Measurements from ENCODE around the gene CA5A.

Gene CA5A

DNA sequence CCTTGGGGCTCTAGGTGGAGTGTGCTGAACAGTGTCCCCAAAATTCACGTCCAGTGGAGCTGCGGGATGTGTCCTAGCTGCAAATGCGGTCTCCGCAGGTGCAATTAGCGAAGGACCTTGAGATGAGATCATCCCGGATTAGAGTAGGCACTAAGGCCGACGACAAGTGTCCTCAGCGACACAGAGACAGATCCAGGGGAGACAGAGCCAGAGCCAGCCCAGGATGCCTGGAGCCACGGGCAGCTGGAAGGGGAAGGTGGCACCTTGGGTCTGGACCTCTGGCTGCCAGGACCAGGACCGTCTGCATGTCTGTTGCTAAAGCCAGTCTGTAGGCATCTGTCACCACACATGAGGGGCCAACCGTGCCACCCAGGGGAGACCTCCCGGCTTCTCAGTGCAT, 91.5 kb downstream of the CA5A start:
- Histone ChIP-seq H3K9me3 (ENCODE audit: control insufficient read depth in 2 of 2, low read length in 2 of 2) (no peaks in the 10 kb centered on the region), H3K27me3 (ENCODE audit: control insufficient read depth in 2 of 2, insufficient read depth in 2 of 2, low read length in 2 of 2) (no peaks in the 10 kb centered on the region), H3K4me3 (ENCODE audit: low read length in 2 of 2) (no peak overlapping the region), H3K9ac (ENCODE audit: low read depth in 1 of 2, low read length in 2 of 2) (no peak overlapping the region), H3K27ac (ENCODE audit: low read depth in 2 of 2, low read length in 2 of 2) (no peak overlapping the region), H3K36me3 (ENCODE audit: control insufficient read depth in 2 of 2, insufficient read depth in 2 of 2, low read length in 2 of 2) (no peaks in the 10 kb centered on the region), H3K4me1 (ENCODE audit: control insufficient read depth in 2 of 2, insufficient read depth in 2 of 2, low read length in 2 of 2) (peaks cover 0 to 4% of the 10 kb centered on the region in 2 donors)

DNA sequence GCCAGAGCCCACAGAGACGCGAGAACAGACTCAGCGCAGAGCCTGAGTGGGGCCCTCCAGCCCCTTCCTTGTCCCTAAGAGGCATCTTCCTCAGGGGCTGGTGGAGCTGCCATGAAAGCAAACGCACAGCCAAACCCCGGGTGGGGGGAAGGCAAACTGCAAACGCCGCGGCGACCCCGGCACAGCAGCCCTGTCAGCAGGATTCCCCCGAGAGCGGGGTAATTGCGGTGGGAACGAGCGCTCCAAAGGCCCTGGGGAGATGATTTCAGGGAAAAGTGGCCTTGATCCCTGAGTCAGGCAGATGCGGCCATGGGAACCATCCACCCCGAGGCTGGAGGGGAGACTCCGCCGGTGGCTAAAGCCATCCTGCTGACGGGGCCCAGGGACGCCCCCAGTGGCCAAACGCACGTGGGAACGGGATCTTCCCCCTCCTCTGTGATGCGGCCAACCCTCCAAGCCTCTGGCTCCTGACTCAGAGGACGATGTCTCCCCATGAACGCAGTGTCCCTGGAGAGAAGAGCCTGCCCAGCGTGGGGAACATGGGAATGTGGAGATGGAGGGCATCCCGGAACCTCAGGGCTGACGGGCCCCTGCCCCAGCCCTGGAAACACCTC, 92.1 kb downstream of the CA5A start:
- H3K4me1 ChIP-seq (ENCODE audit: control insufficient read depth in 2 of 2, insufficient read depth in 2 of 2, low read length in 2 of 2), result peaks cover 0 to 4% of the 10 kb centered on the region in 2 donors
- H3K4me3 ChIP-seq (ENCODE audit: low read length in 2 of 2), result no peak overlapping the region
- no peaks in the 10 kb centered on the region for H3K27me3 ChIP-seq (ENCODE audit: control insufficient read depth in 2 of 2, insufficient read depth in 2 of 2, low read length in 2 of 2)
- no peaks in the 10 kb centered on the region for H3K36me3 ChIP-seq (ENCODE audit: control insufficient read depth in 2 of 2, insufficient read depth in 2 of 2, low read length in 2 of 2)
- no peak overlapping the region for H3K9ac ChIP-seq (ENCODE audit: low read depth in 1 of 2, low read length in 2 of 2)
- no peak overlapping the region for H3K27ac ChIP-seq (ENCODE audit: low read depth in 2 of 2, low read length in 2 of 2)
- no peaks in the 10 kb centered on the region for H3K9me3 ChIP-seq (ENCODE audit: control insufficient read depth in 2 of 2, low read length in 2 of 2)

DNA sequence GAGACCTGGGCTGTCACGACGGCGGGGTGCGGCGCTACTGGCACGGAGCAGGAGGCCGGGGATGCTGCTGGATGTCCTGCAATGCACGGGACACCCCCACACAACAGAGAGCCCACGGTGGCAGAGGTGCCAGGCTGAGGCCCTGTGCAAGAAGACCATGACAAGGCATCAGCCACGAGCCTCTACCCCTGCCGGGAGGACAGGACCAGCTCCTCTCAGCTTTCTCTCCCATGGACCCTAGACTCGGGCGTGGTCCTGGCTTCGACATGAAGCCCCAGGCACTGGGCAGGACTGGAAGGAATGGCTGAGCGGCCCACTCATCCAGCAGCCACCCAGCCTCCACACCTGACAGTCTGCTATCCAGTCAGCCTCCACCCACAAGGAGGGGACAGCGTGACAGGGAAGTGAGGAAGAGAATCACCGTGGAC, 92.6 kb downstream of the CA5A start:
- Histone ChIP-seq H3K27me3 (ENCODE audit: control insufficient read depth in 2 of 2, insufficient read depth in 2 of 2, low read length in 2 of 2) (no peaks in the 10 kb centered on the region), H3K36me3 (ENCODE audit: control insufficient read depth in 2 of 2, insufficient read depth in 2 of 2, low read length in 2 of 2) (no peaks in the 10 kb centered on the region), H3K27ac (ENCODE audit: low read depth in 2 of 2, low read length in 2 of 2) (no peak overlapping the region), H3K4me1 (ENCODE audit: control insufficient read depth in 2 of 2, insufficient read depth in 2 of 2, low read length in 2 of 2) (peaks cover 0 to 4% of the 10 kb centered on the region in 2 donors), H3K4me3 (ENCODE audit: low read length in 2 of 2) (no peak overlapping the region), H3K9ac (ENCODE audit: low read depth in 1 of 2, low read length in 2 of 2) (no peak overlapping the region), H3K9me3 (ENCODE audit: control insufficient read depth in 2 of 2, low read length in 2 of 2) (no peaks in the 10 kb centered on the region)

DNA sequence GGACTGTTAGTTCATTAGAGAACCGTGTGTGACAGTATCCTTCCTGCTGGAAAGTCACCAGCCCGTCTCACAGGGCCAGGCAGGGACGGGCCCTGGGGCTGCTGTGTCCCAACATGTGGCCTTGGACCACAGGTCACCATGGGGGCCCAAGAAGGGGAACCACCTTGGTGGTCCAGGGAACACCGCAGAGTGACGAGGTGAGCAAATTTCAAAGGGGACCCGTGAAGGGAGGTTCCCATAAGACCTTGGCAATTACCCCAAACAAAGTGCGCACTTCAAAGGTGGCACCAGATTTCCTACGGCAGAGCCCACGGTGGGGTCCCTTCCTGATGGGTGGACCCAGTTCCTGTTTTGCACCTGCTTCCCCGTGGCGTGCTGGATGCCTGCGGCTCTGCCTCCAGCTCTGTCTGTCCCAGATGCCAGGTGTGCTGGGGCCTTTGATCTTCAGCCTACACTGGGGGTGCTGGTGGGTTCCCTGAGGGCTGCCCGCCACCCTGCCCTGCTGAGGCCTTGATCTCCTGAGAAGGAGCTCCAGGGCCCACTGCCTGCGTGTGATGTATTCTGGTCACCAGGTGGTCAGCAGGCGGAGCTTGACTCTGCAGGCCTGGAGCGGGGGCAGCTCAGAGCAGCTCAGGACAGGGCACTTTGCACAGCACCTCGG, 94.0 kb downstream of the CA5A start:
- Histone ChIP-seq H3K36me3 (ENCODE audit: control insufficient read depth in 2 of 2, insufficient read depth in 2 of 2, low read length in 2 of 2) (peaks cover 0 to 1% of the 10 kb centered on the region in 2 donors), H3K4me3 (ENCODE audit: low read length in 2 of 2) (no peak overlapping the region), H3K4me1 (ENCODE audit: control insufficient read depth in 2 of 2, insufficient read depth in 2 of 2, low read length in 2 of 2) (no peaks in the 10 kb centered on the region), H3K9ac (ENCODE audit: low read depth in 1 of 2, low read length in 2 of 2) (no peak overlapping the region), H3K9me3 (ENCODE audit: control insufficient read depth in 2 of 2, low read length in 2 of 2) (no peaks in the 10 kb centered on the region), H3K27me3 (ENCODE audit: control insufficient read depth in 2 of 2, insufficient read depth in 2 of 2, low read length in 2 of 2) (no peaks in the 10 kb centered on the region), H3K27ac (ENCODE audit: low read depth in 2 of 2, low read length in 2 of 2) (no peak overlapping the region)

DNA sequence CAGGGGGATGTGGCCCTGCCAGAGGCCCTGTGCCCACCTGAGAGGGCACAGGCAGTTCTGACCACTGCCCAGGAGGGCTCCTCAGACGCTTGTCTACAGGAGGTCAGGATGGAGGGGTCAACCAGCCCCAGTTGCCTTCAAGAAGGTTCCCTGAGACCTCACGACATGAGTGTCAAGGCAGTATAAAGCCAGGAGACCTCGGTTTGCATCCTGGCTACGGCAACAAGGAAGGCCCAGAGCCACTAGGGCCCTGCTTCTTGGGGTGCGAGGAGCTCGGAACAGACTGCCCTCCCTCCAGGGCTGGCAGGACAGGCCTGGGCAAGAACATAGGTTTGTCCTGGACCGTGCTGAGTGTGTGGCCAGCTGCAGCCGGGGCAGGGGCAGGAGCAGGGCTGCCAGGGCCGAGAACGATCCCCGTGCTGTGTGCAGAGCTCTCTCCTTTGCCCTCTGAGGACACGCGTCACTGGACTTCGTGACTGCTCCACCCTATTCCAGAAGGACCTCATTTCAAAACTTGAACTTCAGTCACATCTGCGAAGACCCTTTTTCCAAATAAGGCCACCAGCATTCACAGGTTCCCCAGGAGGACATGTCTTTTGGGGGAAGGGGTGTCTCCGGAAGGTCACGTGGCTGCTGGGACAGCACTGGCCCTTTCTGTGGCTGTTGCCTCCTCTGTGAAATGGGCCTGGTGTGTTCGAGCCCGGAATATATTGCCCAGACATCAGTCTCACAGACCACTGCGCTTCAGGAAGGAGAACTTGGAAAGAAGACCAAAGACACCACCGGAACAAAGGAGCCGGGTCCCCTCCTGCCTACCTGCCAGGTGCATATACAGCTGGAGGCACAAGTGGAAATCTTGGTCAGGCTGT, 94.8 kb downstream of the CA5A start:
- H3K27ac ChIP-seq (ENCODE audit: low read depth in 2 of 2, low read length in 2 of 2), result no peak overlapping the region
- H3K36me3 ChIP-seq (ENCODE audit: control insufficient read depth in 2 of 2, insufficient read depth in 2 of 2, low read length in 2 of 2), result peaks cover 0 to 4% of the 10 kb centered on the region in 2 donors
- no peak overlapping the region for H3K4me3 ChIP-seq (ENCODE audit: low read length in 2 of 2)
- no peak overlapping the region for H3K9ac ChIP-seq (ENCODE audit: low read depth in 1 of 2, low read length in 2 of 2)
- no peaks in the 10 kb centered on the region for H3K27me3 ChIP-seq (ENCODE audit: control insufficient read depth in 2 of 2, insufficient read depth in 2 of 2, low read length in 2 of 2)
- H3K4me1 ChIP-seq (ENCODE audit: control insufficient read depth in 2 of 2, insufficient read depth in 2 of 2, low read length in 2 of 2), result no peaks in the 10 kb centered on the region
- no peaks in the 10 kb centered on the region for H3K9me3 ChIP-seq (ENCODE audit: control insufficient read depth in 2 of 2, low read length in 2 of 2)

DNA sequence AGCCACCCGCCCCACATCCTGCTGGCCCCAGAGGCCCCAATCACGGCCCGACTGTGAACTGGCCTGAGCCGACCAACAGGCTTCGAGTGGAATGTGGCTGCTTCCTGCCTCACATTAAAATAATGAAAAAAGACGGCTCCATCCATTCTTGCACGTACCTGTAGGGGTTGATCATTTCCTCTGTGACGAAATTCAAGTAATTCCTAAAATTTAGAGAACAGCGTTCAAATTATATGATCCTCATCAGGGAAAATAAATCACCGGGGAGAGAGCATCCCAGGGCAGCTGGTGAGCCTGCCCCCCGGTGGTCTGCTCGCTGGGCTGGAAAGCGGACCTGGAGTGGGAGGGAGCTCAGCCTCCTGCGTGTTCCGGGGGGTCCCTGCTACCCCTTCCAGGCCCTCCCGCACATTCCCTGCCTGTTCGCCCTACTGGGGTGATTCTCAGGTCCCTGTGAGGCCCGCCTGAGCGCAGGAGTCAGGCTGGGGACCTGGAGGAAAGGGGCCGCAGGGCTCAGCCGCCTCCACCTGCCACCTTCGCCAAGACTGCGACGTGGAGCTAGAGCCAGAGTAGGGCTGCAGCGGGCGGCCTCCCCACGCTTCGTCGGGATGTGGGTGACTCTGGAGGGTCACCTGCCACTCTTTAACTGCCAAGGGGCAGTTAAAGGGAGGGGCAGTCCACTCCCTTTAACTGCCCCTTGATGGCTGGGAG, 95.9 kb downstream of the CA5A start:
- Histone ChIP-seq H3K4me1 (ENCODE audit: control insufficient read depth in 2 of 2, insufficient read depth in 2 of 2, low read length in 2 of 2) (no peaks in the 10 kb centered on the region), H3K4me3 (ENCODE audit: low read length in 2 of 2) (no peak overlapping the region), H3K27ac (ENCODE audit: low read depth in 2 of 2, low read length in 2 of 2) (no peak overlapping the region), H3K9me3 (ENCODE audit: control insufficient read depth in 2 of 2, low read length in 2 of 2) (no peaks in the 10 kb centered on the region), H3K36me3 (ENCODE audit: control insufficient read depth in 2 of 2, insufficient read depth in 2 of 2, low read length in 2 of 2) (peaks cover 0 to 4% of the 10 kb centered on the region in 2 donors), H3K27me3 (ENCODE audit: control insufficient read depth in 2 of 2, insufficient read depth in 2 of 2, low read length in 2 of 2) (no peaks in the 10 kb centered on the region), H3K9ac (ENCODE audit: low read depth in 1 of 2, low read length in 2 of 2) (no peak overlapping the region)

DNA sequence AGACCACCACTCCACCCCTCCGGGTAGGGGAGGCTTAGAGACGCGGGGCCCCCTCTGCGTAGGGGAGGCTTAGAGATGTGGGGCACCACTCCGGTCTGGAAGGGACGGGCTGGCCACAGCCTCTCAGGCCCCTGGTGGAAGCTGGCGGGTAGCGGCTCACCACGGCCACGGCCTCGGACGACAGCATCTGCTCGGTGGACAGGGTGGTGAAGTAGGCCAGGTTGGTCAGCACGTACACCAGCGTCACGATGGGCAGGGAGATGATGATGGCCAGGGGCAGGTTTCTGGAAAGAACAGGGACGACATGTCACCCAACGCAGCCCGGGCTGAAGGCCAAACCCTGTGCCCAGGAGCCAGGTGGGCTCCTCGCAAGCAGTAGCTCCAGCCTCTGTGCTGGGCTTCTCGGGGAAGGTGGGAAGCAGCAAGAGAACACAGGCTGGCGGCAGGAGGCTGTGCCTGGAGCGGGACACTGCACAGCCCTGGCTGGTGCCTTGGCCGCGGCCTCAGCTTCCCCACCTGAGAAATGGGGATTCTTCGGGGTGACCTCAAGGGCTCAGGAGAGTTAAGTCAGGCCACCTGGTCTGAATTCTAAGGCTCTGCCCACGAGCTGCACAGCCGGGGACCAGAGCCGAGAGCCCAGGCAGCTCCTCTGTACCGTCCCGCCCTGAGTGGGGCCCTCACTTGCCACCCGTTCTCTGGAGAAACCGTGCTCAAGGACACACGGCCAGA, 96.6 kb downstream of the CA5A start:
- Histone ChIP-seq H3K4me1 (ENCODE audit: control insufficient read depth in 2 of 2, insufficient read depth in 2 of 2, low read length in 2 of 2) (no peaks in the 10 kb centered on the region), H3K27ac (ENCODE audit: low read depth in 2 of 2, low read length in 2 of 2) (no peak overlapping the region), H3K36me3 (ENCODE audit: control insufficient read depth in 2 of 2, insufficient read depth in 2 of 2, low read length in 2 of 2) (peaks cover 0 to 4% of the 10 kb centered on the region in 2 donors)

DNA sequence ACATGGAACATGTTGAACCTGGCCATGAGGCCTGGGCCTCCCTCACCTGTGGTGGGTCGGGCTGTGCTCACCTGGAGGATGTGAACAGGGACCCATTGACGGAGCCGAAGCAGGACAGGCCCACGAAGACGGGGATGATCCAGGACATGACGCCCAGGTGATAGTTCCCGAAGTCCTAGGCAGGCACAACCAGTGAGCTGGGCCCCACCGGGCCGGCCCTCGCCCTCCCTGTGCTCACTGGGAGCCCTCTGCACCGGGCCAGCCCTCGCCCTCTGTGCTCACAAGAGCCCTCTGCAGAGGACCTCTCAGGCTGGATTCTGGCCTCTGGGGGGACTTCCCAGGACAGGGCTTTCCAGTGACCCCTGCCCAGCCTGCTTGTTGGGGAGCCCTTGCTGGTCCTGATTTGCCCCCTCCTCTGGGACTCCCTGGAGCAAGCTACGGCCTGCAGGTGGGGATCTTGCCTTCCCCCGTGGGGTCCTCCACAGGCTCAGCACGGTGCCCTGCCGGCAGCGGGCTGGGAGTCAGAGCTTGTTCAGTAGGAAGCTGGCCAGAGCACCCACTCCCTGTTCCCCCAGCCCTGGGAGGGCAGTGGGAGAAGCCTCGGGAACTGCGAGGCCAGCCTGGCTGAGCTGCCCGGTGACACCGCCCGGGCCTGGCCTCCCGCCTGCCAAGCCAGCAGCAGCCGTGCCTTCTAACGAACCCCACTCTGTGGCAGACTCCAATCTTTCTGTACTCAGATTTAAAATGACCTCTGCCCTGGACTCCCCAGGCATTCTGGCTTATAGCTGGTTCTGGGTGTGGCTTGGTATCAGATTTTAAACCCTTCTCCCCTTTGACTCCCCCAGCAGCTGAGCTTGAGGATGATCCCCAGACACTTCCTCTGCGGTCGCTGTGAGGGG, 97.4 kb downstream of the CA5A start:
- Histone ChIP-seq H3K4me1 (ENCODE audit: control insufficient read depth in 2 of 2, insufficient read depth in 2 of 2, low read length in 2 of 2) (no peaks in the 10 kb centered on the region), H3K9me3 (ENCODE audit: control insufficient read depth in 2 of 2, low read length in 2 of 2) (no peaks in the 10 kb centered on the region), H3K4me3 (ENCODE audit: low read length in 2 of 2) (no peak overlapping the region), H3K27ac (ENCODE audit: low read depth in 2 of 2, low read length in 2 of 2) (no peak overlapping the region), H3K36me3 (ENCODE audit: control insufficient read depth in 2 of 2, insufficient read depth in 2 of 2, low read length in 2 of 2) (peaks cover 0 to 4% of the 10 kb centered on the region in 2 donors), H3K27me3 (ENCODE audit: control insufficient read depth in 2 of 2, insufficient read depth in 2 of 2, low read length in 2 of 2) (no peaks in the 10 kb centered on the region), H3K9ac (ENCODE audit: low read depth in 1 of 2, low read length in 2 of 2) (no peak overlapping the region)

More for the DNA sequence above, 96.6 kb downstream of the CA5A start:
- H3K27me3 ChIP-seq (ENCODE audit: control insufficient read depth in 2 of 2, insufficient read depth in 2 of 2, low read length in 2 of 2), result no peaks in the 10 kb centered on the region
- no peak overlapping the region for H3K4me3 ChIP-seq (ENCODE audit: low read length in 2 of 2)
- no peaks in the 10 kb centered on the region for H3K9me3 ChIP-seq (ENCODE audit: control insufficient read depth in 2 of 2, low read length in 2 of 2)
- no peak overlapping the region for H3K9ac ChIP-seq (ENCODE audit: low read depth in 1 of 2, low read length in 2 of 2)
